HG02588 (cell line): ENCODE data around the gene DAGLA.
"Not testable (repeated sequence)": the region's sequence is repeated elsewhere in the genome, so short reads cannot be mapped to it uniquely, and the experiment has no call there.

Experiments
- ATAC-seq: cut with Tn5 transposase; IDR thresholded peaks from one replicate; pipeline ENCODE4 v1.9.1; 2021; ENCODE audit warnings: mild to moderate bottlenecking, moderate library complexity; ENCODE audit not compliant: unreplicated experiment

Gene DAGLA, protein sequence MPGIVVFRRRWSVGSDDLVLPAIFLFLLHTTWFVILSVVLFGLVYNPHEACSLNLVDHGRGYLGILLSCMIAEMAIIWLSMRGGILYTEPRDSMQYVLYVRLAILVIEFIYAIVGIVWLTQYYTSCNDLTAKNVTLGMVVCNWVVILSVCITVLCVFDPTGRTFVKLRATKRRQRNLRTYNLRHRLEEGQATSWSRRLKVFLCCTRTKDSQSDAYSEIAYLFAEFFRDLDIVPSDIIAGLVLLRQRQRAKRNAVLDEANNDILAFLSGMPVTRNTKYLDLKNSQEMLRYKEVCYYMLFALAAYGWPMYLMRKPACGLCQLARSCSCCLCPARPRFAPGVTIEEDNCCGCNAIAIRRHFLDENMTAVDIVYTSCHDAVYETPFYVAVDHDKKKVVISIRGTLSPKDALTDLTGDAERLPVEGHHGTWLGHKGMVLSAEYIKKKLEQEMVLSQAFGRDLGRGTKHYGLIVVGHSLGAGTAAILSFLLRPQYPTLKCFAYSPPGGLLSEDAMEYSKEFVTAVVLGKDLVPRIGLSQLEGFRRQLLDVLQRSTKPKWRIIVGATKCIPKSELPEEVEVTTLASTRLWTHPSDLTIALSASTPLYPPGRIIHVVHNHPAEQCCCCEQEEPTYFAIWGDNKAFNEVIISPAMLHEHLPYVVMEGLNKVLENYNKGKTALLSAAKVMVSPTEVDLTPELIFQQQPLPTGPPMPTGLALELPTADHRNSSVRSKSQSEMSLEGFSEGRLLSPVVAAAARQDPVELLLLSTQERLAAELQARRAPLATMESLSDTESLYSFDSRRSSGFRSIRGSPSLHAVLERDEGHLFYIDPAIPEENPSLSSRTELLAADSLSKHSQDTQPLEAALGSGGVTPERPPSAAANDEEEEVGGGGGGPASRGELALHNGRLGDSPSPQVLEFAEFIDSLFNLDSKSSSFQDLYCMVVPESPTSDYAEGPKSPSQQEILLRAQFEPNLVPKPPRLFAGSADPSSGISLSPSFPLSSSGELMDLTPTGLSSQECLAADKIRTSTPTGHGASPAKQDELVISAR

DNA sequence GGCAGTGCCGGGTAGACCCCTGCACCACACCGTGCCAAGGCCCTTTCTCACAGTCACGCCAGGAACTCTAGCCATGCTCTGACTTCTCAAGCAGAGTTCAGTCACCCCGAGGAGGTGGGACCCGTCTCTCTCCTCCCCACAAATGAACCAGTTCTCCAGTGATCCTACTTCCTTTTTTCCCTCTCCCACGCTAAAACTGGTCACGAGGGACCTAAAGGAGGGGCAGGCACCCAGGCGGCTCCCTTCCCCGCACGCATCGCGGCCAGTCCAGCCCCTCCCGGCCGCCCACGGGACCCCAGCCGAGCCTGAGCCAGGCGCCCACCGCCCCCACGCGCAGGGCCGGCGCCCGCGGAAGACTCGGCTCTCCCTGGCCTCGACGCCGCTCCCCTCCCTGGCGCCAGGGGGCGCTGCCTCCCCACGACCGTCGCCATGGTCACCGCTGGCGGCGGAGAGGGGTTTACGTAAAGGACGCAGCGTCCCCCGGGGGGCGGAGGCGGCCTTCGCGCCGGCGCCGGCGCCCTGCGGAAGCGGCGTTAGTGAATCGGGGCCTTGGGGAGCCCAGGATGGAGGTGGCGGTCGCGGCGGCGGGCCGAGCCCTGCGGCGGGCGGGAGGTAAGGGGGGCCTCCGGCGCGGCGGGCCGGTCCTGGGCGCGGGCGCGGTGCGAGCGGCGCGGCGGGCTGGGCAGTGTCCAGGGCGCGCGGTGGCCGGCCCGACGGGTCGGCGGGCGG lies at the start of gene DAGLA:
Gene DAGLA, plus strand, starts transcription at position 499 of the 729 bp plus-strand sequence. CDS start 39,765 bp downstream, outside the sequence.
- ATAC-seq = peak; percentile 69

DNA sequence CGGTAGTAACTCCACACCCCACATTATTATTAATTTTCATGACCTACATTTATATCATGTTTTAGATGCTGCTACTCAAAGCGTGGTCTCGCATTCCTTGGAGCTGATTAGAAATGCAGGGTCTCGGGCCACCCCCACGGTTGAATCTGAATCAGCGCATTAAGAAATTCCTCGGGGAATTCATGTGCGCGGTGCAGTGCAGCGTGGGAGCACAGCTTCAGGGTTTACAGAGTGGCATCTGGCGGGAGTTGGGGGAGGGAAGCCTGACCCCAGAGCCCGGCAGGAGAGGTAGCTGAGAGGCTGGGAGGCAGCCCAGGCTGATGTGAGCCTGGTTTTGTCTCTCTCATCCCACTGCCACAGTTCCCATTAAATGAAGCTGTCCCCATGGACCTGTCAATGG lies 48.1 kb upstream of the DAGLA start:
- no peak for ATAC-seq

DNA sequence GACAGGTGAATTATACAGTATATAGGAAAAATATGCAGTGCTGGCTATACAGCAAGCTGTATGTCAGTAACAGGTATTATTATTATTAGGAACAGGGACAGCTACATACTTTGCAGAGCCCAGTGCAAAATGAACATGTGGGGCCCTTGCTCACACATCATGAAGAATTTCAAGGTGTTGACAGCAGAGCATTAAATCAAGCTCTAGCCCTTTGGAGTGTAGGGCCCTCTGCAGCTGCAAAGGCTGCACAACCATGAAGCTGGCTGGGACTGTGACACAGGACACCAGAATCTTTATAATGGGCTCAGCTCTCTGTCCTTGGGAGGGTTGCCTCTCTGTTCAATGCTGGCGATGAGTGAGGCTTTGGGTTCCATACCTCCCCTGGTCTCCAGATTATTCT lies 44.9 kb upstream of the DAGLA start:
- ATAC-seq = no peak

DNA sequence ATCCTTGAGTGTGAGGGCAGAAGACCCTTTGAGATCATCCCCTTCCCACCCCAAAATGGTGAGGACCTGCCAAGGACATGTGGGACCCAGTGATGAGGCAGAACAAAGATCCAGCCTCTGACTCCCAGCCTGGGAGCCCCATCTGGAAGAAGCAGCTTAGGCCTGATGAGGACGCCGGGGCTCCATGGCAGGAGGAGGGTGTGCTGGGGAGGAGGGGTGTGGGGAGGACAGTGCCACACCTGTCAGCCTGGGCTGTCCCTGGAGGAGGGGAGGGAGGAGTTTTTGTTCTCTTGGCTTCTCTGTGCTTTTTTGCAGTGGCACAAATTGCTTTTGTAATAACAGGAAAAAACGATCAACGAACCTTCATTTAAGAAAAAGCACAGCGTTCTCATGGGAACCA lies 44.4 kb upstream of the DAGLA start:
- no peak for ATAC-seq

DNA sequence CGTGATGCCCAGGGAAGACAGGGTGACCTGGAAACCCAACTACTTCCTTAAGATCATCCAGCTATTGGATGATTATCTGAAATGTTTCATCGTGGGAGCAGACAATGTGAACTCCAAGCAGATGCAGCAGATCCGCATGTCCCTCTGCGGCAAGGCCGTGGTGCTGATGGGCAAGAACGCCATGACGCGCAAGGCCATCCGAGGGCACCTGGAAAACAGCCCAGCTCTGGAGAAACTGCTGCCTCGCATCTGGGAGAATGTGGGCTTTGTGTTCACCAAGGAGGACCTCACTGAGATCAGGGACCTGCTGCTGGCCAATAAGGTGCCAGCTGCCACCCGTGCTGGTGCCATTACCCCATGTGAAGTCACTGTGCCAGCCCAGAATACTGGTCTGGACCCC lies 43.5 kb upstream of the DAGLA start:
- ATAC-seq = no peak

DNA sequence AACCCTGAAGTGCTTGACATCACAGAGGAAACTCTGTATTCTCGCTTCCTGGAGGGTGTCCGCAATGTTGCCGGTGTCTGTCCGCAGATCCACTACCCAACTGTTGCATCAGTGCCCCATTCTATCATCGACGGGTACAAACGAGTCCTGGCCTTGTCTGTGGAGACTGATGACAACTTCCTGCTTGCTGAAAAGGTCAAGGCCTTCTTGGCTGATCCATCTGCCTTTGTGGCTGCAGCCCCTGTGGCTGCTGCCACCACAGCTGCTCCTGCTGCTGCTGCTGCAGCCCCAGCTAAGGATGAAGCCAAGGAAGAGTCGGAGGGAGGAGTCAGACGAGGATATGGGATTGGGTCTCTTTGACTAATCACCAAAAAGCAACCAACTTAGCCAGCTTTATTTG lies 42.9 kb upstream of the DAGLA start:
- no peak for ATAC-seq

DNA sequence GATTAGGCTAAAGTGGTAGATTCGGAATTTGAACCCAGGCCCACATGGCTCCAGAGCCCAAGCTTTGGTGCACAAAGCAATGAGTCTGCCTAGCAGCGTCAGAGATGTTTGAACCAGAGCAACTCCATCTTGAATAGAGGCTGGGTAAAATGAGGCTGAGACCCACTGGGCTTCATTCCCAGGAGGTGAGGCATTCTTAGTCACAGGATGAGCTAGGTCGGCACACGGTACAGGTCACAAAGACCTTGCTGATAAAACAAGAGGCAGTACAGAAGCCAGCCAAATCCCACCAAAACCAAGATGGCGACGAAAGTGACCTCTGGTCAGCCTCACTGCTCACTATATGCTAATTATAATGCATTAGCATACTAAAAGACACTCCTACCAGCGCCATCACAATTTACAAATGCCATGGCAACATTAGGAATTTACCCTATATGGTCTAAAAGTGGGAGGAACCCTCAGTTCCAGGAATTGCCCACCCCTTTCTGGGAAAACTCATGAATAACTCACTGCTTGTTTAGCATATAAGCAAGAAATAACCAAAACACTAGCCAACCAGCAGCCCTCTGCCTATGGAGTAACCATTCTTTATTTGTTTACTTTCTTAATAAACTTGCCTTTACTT lies 40.3 kb upstream of the DAGLA start:
- no peak for ATAC-seq

DNA sequence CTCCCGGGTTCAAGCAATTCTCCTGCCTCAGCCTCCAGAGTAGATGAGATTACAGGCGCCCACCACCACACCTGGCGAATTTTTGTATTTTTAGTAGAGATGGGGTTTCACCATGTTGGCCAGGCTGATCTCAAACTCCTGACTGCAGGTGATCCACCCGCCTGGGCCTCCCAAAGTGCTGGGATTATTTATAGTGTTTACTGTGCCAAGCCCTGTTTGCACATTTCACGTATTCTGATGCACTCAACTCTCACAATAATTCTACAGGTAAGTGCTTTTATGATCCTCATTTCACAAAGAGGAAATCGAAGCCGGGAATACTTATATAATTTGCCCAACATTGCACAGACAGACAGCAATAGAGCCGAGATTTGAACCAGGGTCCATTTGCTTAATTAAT lies 38.0 kb upstream of the DAGLA start:
- no peak for ATAC-seq

DNA sequence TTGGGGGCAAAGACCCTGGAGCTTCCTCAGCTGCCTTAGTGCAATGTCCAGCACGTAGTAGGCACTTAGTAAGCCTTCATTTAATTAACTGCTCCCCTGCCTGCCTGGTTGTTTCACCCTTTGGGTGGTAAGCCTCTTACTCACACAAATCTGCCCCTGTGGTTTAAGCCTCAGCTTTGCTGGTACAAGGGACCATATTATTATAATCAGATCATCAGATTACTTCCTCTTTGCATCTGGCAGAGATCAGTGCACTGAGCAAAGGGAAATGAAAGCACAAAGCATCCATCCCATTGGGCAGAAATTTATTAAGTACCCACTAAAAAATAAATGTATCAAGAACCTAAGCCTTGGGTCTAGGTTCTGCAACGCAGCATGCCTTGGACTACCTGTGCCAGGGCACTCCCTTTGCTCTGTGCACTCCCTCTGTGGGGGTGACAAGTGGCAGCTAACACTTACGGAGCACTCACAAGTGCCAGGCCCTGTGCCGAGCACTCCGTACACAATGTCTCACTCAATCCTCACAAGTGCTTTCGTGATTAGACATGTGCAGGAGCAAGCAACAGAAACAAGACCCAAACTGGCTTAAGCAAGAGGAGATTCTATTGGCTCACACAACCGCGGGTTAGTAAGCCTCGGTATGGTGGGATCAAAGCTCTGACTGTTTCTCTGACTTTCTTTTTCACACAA lies 34.9 kb upstream of the DAGLA start:
- ATAC-seq = no peak

DNA sequence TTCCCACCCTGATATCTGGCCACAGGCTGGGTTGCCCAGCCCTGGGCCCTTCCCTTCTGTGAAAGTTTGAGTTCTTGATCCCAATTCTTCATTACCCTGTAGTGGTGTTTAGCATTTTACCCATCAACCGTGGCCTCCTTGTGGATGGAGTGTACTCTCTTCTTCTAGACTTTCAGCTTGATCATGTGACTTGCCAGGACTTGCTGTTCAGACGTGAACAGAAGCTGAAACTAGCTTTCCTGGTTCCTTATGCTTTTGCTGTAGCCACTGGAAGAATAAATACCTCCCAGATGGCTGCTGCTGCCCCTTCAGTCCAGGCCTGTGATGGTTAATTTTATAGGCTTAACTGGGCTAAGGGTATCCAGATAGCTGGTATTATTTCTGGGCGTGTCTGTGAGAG lies 32.7 kb upstream of the DAGLA start:
- no peak for ATAC-seq

DNA sequence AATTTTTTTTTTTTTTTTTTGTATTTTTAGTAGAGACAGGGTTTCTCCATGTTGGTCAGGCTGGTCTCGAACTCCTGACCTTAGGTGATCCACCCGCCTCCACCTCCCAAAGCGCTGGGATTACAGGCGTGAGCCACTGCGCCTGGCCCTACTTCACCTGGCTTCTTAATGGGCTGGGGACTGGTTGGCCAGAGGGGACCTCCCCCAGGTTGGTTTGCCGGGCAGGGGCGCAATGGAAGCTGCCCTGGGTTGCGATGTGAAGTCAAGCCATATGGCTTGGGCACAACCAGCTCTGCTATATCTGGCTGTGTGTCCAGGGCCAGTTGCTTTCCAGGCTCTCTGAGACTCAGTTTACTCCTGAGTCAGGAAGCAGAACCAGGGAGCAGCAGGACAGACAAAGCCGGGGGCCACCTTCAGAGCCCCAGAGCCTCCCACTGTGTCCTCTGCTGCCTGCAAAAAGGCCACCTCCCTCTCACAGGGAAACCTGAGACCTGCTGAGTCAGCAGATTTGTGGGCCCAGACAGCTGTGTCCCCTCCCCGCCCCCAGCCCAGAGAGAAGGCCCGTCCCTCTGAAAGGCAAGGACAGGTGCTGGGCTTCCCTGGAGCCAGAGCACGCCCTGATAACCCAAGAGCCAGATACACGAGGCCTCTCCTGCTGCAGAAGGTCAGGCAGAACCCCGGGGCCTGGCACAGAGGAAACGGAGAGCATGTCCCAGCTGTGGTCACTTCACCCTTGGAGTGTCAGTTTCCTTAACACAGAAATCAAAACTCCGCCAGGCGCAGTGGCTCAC lies 29.2 kb upstream of the DAGLA start:
- no peak for ATAC-seq

DNA sequence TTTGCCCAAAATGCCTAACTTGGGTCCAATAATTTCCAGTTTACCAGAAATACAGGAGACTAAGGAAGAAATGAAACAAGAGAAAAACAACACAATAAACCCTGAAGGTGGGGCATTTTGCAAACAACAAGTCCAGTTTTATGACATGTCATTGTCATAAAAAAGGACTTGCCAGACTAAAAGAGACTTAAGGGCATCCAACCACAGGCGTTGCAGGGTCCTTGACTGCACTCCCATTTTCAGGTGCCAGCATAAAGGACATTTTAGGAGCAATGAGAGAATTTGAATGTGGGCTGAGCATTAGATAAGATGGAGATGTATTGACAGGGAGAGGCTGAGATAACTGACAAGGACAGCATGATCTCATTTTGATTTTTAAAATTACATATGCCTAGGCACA lies 28.1 kb upstream of the DAGLA start:
- no peak for ATAC-seq

DNA sequence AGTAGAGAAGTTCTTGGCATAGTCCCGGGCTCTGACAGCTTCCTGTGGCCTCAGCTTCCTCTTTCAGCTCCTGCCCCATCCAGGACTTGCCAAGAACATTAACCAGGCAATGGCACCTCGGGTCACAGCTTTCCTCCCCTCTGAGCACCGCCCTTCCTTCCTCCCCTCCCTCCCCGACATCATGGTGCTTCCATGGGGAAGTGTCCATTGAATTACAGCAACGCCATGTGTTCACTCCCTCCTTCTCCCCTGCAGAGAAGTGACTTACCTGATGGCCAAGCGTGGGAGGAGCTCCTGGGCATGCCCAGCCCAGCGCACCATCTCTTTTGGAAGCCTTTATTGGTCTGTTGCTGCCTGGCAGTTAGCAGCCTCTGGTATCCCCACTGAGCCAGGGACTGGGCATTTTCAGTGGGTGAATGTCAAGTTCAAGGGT lies 25.8 kb upstream of the DAGLA start:
- no peak for ATAC-seq

DNA sequence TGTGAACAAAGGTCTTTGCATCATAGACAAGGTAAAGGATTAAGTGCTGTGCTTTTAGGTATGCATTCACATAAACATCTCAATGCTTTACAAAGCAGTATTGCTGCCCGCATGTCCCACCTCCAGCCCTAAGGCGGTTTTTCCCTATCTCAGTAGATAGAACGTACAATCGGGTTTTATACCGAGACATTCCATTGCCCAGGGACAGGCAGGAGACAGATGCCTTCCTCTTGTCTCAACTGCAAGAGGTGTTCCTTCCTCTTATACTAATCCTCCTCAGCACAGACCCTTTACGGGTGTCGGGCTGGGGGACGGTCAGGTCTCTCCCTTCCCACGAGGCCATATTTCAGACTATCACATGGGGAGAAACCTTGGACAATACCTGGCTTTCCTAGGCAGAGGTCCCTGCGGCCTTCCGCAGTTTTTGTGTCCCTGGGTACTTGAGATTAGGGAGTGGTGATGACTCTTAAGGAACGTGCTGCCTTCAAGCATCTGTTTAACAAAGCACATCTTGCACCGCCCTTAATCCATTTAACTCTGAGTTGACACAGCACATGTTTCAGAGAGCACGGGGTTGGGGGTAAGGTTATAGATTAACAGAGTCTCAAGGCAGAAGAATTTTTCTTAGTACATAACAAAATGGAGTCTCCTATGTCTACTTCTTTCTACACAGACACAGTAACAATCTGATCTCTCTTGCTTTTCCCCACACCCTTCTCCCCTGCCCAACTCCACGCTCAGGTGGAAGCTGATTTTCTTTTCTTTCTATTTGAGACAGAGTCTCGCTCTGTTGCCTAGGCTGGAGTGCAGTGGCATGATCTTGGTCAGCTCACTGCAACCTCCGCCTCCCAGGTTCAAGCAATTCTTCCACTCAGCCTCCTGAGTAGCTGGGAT lies 24.7 kb upstream of the DAGLA start:
- not testable (repeated sequence) for ATAC-seq

DNA sequence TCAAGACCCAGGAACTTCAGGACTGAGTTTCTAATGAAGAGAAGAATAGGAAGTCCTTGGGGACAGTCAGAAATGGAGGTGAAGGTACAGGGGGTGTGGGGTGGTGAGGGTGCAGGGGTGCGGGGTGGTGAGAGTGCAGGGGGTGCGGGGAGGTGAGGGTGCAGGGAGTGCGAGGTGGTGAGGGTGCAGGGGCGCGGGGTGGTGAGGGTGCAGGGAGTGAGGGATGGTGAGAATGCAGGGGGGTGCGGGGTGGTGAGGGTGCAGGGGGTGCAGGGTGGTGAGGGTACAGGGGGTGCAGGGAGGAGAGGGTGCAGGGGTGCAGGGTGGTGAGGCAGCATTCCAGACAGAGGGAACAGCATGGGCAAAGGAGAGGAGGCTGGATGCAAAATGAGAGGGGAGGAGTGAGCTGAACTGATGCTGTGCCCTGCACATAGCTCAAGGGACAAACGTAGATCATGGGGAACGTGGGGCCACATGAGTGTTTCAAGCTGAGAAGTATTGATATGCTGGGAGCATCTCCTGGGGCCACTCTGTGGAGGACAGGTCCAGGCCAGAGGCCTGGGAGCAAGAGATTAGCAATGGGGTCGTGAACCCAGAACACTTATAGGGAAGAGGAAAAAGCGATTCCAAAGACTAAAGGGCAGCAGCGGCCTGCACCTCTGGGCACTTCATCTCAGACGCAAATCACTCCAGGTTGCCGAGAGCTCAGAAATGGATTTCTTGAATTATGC lies 23.7 kb upstream of the DAGLA start:
- no peak for ATAC-seq

DNA sequence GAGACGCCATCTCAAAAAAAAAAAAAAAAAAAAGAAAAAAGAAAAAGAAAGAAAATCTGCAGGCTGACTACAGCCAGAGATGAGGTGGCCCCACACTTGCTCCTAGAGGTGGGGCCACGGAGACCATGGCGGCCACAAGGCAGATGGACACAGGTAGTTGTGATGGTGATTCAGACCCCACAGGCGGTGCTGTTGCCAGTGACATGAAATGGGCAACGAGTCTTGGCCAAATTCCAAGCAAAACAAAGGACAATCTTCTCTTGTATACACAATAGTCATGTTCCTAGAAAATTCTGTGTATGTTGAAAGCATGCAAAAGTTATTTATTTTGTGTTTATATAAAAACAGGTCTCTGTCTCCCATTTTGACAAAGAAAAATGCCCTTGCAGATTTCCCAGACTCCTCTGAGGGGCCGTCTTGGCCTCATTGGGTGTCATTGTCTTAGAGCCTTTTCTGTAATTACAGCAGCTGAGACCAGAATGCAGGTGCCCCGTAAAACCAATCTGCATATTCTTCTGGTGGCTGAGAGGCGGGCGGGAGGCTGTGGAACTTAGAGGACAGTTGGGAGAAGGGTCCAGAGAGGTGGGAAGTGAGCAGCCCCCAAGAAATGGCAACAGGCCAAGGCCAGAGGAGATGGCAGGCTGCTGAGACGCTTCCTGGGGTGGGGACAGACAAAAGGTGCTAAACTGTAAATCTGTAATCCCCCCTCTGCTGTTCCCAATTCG lies 22.5 kb upstream of the DAGLA start:
- no peak for ATAC-seq
